T-helper 17 cell (primary cell): ENCODE results near the gene MINAR2. TPM values are rescaled to one million over a fixed set of nuclear protein-coding genes. Genes with fewer than 3 reads are reported as not detected.

Experiments used
- ATAC-seq: fragments of 150-1000 bp; cut with Tn5 transposase; 2 replicates; pipeline ENCODE4 v1.10.0; 2021; ENCODE audit warnings: mild to moderate bottlenecking, moderate library complexity
- DNase-seq, 3 donors: peaks; one replicate each; pipeline versions ENCODE4 v3.0.0 to v3.0.0-alpha.2; 2020 to 2021
- H3K9me3 ChIP-seq: one replicate; pipeline ENCODE4 v1.7.0; 2013; ENCODE audit warnings: low read length, mild to moderate bottlenecking; ENCODE audit not compliant: control insufficient read depth, poor library complexity, severe bottlenecking
- H3K27ac Mint-ChIP-seq: one replicate; pipeline ENCODE4 v1.8.0; 2022; ENCODE audit warnings: mild to moderate bottlenecking, moderate library complexity, mixed read lengths
- H3K27me3 Mint-ChIP-seq: one replicate; pipeline ENCODE4 v1.8.0; 2022; ENCODE audit warnings: mixed read lengths
- H3K36me3 Mint-ChIP-seq: one replicate; pipeline ENCODE4 v1.8.0; 2022; ENCODE audit warnings: low read depth, mixed read lengths
- H3K4me1 Mint-ChIP-seq: one replicate; pipeline ENCODE4 v1.8.0; 2022; ENCODE audit warnings: mild to moderate bottlenecking, mixed read lengths
- H3K4me3 Mint-ChIP-seq: one replicate; pipeline ENCODE4 v1.8.0; 2022; ENCODE audit warnings: mild to moderate bottlenecking, moderate library complexity, mixed read lengths
- total RNA-seq, 4 donors: library from RNA in 2 of 4; stranded (reverse) in 2 of 4; gene quantifications; one replicate each; pipeline ENCODE4 v1.2.3 and lab custom pipeline; 2022 to 2026

Gene MINAR2
- total RNA-seq: not detected
- total RNA-seq (lab: John Stamatoyannopoulos, UW): 0 reads per million in 2 donors

DNA sequence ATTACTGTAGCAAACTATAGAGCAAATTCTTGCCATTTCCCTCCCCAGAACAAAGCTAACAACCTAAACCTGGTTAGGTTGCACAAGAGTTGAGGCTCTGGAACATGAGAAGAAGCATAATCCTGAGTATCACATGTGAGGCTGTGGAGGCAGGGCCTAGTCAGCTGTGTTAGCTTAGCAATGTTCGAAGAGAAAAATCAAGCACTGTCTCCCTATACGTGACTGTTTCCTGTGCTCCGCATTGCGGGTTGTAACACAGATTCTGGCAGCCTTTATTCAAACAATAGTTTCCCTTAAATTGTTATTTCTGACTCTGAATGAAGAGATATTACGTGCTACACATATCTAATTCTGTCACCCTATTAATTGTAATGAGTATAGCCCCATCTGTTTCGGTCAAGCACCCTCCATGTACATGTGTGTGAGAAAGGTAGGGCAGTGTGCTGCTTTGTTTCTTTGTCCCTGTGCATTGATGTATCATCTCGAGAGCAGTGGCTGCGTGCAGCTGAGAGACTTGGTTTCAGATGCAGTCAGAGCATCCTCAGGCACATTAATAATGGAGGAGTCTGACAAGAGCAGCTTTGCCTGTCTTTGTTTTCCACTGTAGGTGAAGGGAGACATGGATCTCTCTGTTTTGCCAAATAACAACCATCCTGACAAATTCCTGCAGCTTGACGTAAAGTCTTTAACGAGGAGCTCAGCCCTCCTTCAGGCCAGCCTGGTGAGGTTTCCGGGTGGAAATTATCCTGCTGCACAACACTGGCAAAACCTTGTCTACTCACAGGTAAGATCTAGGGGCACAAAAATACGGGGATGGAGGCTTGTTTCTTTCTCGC, at the start of gene MINAR2:
TSS of gene MINAR2 (plus strand) at position 523 of the 836 bp plus-strand sequence. CDS start at position 620, 97 bp downstream.
- Mint-ChIP-seq H3K27ac (no peak within 1 kb of the TSS), H3K4me3 (no peak within 1 kb of the TSS), H3K4me1 (no peaks in the 10 kb centered on the region), H3K27me3 (peaks cover 5% of the 10 kb centered on the region), H3K36me3 (no peaks in the 10 kb centered on the region)
- ATAC-seq: no peak
- H3K9me3 ChIP-seq: no peaks in the 10 kb centered on the region
- DNase-seq: no peak

- H3K27me3 Mint-ChIP-seq: no peaks in the 10 kb centered on the region
- H3K4me1 Mint-ChIP-seq: no peaks in the 10 kb centered on the region
- ATAC-seq (no peak), DNase-seq (no peak)
- H3K4me3 Mint-ChIP-seq: no peak overlapping the region
- no peaks in the 10 kb centered on the region for H3K9me3 ChIP-seq
- no peak overlapping the region for H3K27ac Mint-ChIP-seq
- H3K36me3 Mint-ChIP-seq: no peaks in the 10 kb centered on the region
These were observed 49.2 kb upstream of the MINAR2 start for GRCh38 chr5:129698661-129699060.

GRCh38 chr5:129716235-129716634, 31.7 kb upstream of the MINAR2 start:
- DNase-seq (no peak), ATAC-seq (no peak)
- Mint-ChIP-seq H3K27ac (no peak overlapping the region), H3K27me3 (no peaks in the 10 kb centered on the region), H3K4me1 (no peaks in the 10 kb centered on the region), H3K36me3 (no peaks in the 10 kb centered on the region), H3K4me3 (no peak overlapping the region)
- H3K9me3 ChIP-seq: no peaks in the 10 kb centered on the region

GRCh38 chr5:129716651-129717050, 31.2 kb upstream of the MINAR2 start:
- no peaks in the 10 kb centered on the region for H3K27me3 Mint-ChIP-seq
- no peaks in the 10 kb centered on the region for H3K36me3 Mint-ChIP-seq
- ATAC-seq (no peak), DNase-seq (no peak)
- H3K4me1 Mint-ChIP-seq: no peaks in the 10 kb centered on the region
- no peak overlapping the region for H3K27ac Mint-ChIP-seq
- no peak overlapping the region for H3K4me3 Mint-ChIP-seq
- no peaks in the 10 kb centered on the region for H3K9me3 ChIP-seq

DNA sequence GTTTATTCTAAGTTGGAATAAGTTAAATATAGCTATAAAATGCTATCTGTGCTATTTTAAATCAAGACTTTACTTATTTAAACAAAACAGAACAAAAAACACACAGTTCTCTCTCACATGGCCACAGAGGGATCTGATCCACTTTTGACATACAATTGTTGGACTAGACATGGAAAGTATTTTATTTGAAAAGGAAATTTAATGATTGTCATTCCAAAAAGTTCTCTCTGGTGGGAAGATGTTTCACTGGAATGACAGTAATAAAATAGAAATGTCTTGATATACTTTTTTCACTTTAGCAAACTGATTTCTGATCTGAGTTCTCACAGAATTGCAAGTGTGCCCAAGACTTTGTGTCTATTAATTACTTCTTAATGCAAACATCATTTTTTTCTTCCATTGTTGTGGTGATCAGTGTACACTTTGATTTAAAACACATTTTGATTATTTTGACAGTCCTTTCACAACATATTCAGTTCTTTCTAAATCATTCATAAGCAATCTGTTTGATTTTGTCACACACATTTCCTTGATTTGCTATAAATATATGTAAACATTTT, 30.1 kb upstream of the MINAR2 start:
- no peak for ATAC-seq
- Mint-ChIP-seq H3K4me1 (no peaks in the 10 kb centered on the region), H3K27me3 (no peaks in the 10 kb centered on the region), H3K4me3 (no peak overlapping the region), H3K36me3 (no peaks in the 10 kb centered on the region), H3K27ac (no peak overlapping the region)
- DNase-seq: no peak
- H3K9me3 ChIP-seq: no peaks in the 10 kb centered on the region

DNA sequence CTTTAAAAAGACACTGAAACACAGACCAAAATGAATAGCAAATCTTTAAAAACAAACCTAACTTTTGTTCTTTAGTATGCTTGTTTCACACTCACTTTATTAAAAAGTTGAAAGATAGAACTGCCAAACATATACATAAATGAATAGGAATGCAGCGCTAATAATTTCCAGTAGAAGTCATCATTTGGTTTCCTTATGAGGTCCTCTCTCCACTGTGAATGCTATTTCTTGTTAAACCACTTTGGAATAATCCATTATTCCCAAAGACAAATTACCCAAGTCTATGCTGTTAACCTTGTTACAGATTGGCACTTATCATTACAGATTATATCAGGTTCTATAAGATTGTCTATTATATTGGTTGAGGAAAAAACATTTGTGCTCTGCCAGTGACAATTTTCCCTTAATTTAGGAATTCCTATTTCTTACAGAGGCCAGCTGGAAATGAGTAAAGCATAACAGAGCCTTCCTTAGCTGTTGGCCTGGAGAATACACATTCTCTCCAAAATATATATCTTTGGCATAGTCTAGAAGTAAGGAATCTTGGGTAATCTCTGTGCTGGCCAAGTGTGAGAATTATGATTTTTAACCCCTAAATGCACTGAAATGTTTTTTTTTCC, 29.3 kb upstream of the MINAR2 start:
- no peaks in the 10 kb centered on the region for H3K36me3 Mint-ChIP-seq
- no peak for DNase-seq
- H3K27ac Mint-ChIP-seq: no peak overlapping the region
- H3K4me1 Mint-ChIP-seq: no peaks in the 10 kb centered on the region
- H3K27me3 Mint-ChIP-seq: no peaks in the 10 kb centered on the region
- H3K4me3 Mint-ChIP-seq: no peak overlapping the region
- no peaks in the 10 kb centered on the region for H3K9me3 ChIP-seq
- ATAC-seq: no peak

DNA sequence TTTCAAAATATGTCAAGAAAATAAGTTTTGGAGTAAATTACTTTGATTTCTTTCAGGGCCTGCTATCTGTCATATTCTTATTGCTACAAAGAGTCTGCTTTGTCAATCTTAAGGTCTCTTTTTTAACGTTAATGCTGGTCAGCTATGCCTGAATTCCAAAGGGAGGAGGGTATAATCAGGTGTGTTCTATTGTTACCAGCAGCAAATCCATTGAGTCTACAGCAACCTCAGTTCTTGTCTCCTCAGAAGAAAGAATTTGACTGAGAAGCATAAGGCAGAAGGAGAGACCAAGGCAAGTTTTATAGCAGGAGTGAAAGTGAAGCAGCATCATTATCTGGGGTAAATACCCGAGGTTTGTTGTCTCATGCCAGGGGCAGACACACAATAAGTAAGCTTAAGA, 23.7 kb upstream of the MINAR2 start:
- Mint-ChIP-seq H3K36me3 (no peaks in the 10 kb centered on the region), H3K4me1 (no peaks in the 10 kb centered on the region), H3K27me3 (no peaks in the 10 kb centered on the region), H3K4me3 (no peak overlapping the region), H3K27ac (no peak overlapping the region)
- DNase-seq (no peak), ATAC-seq (no peak)
- no peaks in the 10 kb centered on the region for H3K9me3 ChIP-seq

DNA sequence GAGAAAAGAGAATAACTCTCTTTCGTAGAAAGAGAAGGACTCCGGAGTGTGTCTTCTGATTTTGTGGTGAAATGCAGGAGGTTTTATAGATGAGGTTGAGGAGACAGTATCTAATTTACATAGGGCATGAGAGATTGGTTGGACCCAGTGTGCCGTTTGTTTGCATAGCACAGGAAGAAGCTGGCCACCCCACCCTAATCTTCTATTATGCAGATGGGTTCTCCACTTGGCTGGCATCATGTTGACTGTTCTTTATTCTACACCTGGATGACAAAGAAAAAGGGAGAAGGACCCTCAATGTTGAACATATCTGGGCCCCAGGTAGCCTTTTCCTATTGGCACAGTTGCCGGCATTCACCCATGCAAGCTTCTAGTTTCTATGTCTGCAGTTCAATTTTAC, 23.2 kb upstream of the MINAR2 start:
- H3K36me3 Mint-ChIP-seq: no peaks in the 10 kb centered on the region
- no peak for DNase-seq
- no peaks in the 10 kb centered on the region for H3K9me3 ChIP-seq
- no peaks in the 10 kb centered on the region for H3K4me1 Mint-ChIP-seq
- no peak overlapping the region for H3K27ac Mint-ChIP-seq
- ATAC-seq: no peak
- H3K27me3 Mint-ChIP-seq: no peaks in the 10 kb centered on the region
- no peak overlapping the region for H3K4me3 Mint-ChIP-seq

DNA sequence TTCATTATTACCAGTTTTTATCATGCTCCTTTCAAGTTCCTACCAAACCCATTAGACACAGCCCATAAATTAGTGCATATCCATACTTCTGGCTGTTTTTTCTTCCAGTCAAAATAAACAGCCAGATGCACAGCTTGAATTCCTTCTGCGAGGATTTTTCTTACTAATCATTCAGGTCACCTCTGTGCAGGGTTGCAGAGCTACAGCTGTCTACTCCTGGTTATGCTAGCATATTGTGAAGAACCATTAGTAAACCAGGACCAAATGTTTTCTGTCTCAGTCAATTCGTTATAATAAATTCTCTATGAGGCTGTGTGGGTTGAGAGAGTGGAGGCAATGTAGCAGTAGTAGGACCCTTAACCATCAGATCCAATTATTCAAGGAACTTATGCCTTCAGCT, 8.1 kb upstream of the MINAR2 start:
- Mint-ChIP-seq H3K4me1 (no peaks in the 10 kb centered on the region), H3K36me3 (no peaks in the 10 kb centered on the region), H3K4me3 (no peak overlapping the region), H3K27ac (no peak overlapping the region), H3K27me3 (peaks cover 12% of the 10 kb centered on the region)
- H3K9me3 ChIP-seq: no peaks in the 10 kb centered on the region
- no peak for ATAC-seq
- no peak for DNase-seq

- DNase-seq: no peak
- ATAC-seq: no peak
- H3K4me3 Mint-ChIP-seq: no peak overlapping the region
- no peaks in the 10 kb centered on the region for H3K36me3 Mint-ChIP-seq
- H3K27ac Mint-ChIP-seq: no peak overlapping the region
- peaks cover 12% of the 10 kb centered on the region for H3K27me3 Mint-ChIP-seq
- no peaks in the 10 kb centered on the region for H3K9me3 ChIP-seq
- H3K4me1 Mint-ChIP-seq: no peaks in the 10 kb centered on the region
These were observed 4.2 kb upstream of the MINAR2 start for GRCh38 chr5:129743541-129744187.

GRCh38 chr5:129745997-129746396, 1.9 kb upstream of the MINAR2 start:
- peaks cover 12% of the 10 kb centered on the region for H3K27me3 Mint-ChIP-seq
- DNase-seq: no peak
- ATAC-seq: no peak
- H3K4me1 Mint-ChIP-seq: no peaks in the 10 kb centered on the region
- H3K36me3 Mint-ChIP-seq: no peaks in the 10 kb centered on the region
- no peak overlapping the region for H3K27ac Mint-ChIP-seq
- no peaks in the 10 kb centered on the region for H3K9me3 ChIP-seq
- no peak overlapping the region for H3K4me3 Mint-ChIP-seq

DNA sequence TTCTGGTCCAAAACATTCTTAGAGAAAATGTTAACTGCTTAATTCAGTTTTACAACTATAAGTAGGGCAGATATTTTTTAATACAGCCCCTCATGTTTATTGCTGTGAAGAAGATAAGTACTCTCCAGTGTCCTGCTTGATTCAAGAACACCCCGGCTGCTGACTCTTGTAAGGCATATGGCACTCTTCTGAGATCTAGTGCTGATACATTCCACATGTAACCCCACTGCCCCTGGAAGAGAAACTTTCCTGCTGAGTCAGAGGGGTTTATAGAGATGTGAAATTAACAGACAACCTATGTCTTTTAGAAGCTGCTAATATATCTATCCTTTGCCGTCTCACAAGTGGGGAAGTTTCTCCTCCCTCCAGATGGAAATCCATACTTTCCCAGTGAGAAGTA, 1.0 kb upstream of the MINAR2 start:
- no peaks in the 10 kb centered on the region for H3K9me3 ChIP-seq
- Mint-ChIP-seq H3K36me3 (no peaks in the 10 kb centered on the region), H3K4me3 (no peak overlapping the region), H3K27ac (no peak overlapping the region), H3K4me1 (no peaks in the 10 kb centered on the region), H3K27me3 (peaks cover 7% of the 10 kb centered on the region)
- ATAC-seq: no peak
- DNase-seq: no peak
